ENCODE measurements around the gene MATN3.
A peak's percentile ranks its signal among the peaks of the same experiment; 100 is the strongest.

Gene MATN3

GRCh38 chr2:20001361-20001863 lies 11.1 kb downstream of the MATN3 start:
- DNase-seq (ENCODE audit: low spot score), result no peak

DNA sequence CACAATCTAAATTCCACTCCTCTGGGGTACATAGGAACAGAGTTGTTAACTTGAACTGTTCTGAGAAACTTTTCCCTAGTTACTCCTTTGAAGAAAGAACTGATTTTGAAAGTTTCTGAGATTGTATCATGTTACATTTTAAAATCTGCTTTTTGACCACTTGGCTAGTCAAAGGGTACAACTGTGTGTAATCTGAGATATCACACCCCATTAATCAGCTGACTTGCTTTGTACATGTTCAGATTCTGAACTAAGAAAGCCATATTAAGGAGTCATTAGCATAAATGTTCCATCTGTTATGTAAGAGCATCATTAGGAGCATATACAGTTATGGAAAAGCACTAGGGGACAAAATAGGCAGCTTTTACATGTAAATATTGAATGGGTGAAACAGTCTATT lies 18.7 kb downstream of the MATN3 start:
- DNase-seq (ENCODE audit: low spot score), result no peak

GRCh38 chr2:19991895-19992294 lies 20.6 kb downstream of the MATN3 start:
- DNase-seq (ENCODE audit: low spot score), result no peak

DNA sequence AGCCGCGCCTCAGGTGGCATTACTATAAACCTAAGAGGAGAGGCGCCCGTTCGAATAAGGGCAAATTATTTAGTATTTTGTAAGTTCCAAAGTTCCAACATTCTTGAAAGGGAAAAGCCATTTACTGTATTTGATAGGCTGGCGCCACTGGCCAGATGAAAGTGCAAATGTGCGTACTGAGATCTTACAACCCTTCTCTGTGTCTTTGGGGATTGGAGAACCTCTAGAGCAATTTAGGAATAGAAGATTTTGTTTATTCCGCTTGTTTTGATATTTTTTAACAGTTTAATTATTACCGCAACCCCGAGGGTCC lies 22.1 kb downstream of the MATN3 start:
- no peak for DNase-seq (ENCODE audit: low spot score)

DNA sequence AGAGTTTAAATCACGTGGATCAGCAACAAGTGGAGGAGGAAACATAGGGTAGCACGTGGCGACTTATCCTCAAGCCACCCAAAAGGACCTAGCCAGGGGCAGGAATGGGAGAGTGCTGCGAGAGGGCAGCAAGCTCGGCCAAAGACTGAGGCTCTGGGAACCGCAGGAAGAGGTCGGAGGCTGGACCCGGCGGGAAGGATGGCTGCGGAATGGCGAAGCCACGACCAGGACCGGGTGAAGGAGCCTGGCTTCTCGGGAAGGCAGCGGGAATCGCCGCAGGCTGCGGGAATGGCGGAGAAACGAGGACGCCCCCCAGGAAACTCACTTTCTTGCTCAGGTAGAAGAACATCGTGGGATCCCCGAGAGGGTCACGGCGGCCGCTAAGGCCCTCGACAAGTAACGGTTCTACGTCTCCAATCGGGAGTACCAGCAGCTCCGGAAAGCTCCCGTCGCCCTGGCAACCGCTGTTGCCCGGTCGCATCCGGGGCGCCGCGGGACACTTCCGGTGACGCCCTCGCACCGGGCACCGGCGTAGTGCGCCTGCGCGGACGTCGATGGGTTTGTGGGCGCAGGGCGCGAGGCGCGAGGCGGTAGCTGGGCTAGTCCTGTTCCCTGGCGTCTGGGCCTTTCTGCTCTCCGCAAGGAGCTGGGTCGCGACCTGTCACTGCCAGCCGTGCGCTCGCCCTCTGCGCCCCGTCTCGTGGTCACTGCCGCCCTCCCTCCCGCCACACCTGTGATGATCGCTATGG lies 22.6 kb downstream of the MATN3 start, which contains the start of gene WDR35:
Gene WDR35, minus strand, starts transcription at position 439 of the 749 bp plus-strand sequence. Its CDS starts 90 bp downstream, at position 349.
- peak; percentile 94 for DNase-seq (ENCODE audit: low spot score)

DNA sequence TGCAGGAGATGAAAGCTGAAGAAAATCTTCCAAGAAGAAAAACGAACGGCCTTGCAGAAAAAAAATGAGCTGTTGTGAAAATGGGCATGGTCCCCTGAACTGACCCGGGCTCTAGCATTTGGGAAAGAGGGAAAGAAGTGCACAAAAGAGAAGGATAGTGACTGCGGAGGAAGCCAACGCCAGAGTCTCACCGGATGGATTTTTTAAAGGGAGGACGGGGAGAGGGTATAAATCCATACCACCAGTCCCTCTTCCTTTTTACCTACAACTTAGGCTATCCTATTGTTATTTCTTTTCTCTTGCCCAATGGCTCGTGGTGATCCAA lies 23.2 kb downstream of the MATN3 start:
- no peak for DNase-seq (ENCODE audit: low spot score)

DNA sequence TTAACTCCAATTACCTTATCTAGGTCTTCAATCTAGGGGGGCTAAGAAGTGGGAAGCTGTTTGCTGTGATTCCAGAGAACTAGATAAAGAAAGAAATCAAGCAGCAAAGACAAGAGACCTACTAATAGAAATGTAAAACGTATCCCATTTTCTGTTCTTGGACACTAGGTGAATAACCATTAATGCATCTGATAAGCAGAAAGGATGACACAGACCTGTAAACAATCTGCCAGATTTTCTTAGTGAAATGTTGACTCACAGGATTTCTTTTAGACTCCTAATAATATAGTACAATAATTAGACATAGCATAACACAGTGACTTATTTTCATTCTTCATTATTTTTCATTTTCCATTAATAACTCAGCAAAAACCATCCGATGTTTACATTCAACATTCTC lies 23.9 kb downstream of the MATN3 start:
- no peak for DNase-seq (ENCODE audit: low spot score)

DNA sequence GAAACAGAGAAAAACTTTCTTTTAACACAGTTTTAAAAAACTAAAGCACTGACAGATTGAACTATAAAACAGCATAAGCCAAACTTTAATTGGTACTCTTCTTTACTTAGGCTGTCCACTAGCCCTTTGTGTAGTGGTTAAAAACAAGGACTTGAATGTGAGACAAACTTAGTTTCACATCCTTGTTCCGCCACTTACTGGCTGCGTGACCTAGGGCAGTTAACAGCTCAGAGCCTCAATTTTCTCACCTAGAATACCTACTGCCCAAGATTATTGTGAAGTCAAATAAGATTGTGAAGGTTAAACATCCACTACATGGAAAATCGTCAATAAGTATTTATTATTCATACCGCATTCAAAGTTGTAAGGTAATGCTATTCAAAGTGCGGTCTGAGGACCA lies 24.5 kb downstream of the MATN3 start:
- no peak for DNase-seq (ENCODE audit: low spot score)

DNA sequence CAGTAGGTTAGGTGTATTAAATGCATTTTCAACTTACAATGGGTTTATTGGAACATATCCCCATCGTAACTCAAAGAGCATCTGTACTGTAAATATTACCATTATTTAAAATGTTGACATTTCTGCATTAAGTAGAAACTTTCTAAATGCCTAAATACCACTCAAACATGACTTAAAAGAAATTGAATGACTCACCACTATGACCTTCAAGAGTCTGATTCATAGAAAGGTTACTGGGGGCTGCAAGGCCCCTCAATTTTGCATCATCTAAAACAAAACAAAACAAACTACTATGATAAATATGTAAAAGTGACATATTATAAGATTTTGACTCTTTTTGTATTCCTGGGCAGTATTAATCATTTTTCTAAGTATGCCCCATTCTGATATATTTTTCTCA lies 30.2 kb downstream of the MATN3 start:
- no peak for DNase-seq (ENCODE audit: low spot score)

DNA sequence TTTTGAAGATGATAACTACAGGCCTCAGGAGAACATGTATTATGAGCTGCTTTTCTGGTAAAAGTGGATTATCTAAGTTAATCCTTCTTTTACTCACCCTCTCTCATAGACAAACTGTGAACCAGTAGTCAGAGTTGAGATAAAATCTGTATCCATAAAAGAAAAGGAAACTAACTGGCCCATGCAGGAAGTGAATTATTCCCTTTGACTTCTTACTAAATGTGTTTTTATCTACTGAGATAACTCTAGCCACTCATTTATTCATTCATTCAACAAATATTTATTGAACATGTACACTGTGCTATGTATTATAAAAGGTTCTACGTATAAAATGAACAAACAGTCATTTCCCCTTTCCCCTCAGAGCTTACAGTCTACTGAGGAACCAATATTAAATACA lies 32.5 kb downstream of the MATN3 start:
- no peak for DNase-seq (ENCODE audit: low spot score)

DNA sequence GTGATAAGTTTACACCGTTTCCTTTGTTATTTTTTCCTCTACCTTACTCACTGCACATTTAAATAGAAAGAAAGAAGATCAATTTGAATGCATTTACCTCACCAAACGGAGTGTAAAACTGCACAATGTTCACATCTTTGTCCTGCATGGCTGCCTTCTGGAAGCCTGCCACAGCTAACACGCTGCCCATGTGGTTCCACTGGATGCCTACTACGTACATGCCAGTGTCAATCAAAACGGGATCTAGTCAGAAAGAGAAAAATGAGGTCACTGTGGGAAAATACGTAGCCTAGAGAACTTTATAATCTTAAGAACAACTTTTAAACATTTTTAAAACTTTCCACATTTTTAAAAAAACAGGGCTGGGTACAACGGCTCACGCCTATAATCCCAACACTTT lies 39.0 kb downstream of the MATN3 start:
- DNase-seq (ENCODE audit: low spot score), result no peak

DNA sequence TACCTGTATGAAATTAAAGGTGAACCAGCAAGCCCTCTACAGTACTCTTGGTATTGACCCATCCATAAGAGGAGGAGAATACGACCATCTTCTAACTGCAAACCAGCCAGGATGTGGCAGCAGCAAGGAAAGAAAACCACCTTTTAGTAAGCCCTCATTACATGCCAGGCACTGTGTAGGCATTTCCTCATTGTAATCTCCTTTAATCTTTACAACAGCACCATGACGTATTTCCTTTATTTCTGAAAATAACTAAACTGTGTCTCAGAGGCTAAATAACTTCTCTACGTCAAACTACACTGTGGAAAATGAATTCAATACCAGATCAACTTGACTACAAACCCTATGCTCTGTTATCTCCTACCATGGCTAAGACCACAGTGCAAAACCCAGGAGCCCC lies 40.8 kb downstream of the MATN3 start:
- no peak for DNase-seq (ENCODE audit: low spot score)

DNA sequence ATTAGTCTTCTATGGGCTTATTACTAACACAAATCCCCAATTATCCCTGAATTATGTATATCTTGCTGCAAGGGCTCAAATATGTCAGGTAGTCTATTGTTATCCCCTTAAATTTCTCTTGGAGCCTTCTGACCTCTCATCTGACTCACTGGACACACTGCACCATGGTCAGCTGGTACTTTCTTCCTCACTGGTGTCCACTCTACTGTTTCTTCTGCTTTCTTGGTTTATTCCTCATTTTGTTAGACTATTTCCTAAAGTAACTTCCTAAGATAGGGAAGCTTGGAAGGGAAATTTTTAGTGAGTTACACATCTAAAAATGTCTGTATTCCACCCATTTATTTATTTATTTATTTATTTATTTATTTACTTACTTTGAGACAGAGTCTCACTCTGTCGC lies 49.1 kb downstream of the MATN3 start:
- DNase-seq (ENCODE audit: low spot score), result no peak

GRCh38 chr2:19955544-19956422 lies 56.7 kb downstream of the MATN3 start:
- DNase-seq (ENCODE audit: low spot score), result peak; percentile 67

DNA sequence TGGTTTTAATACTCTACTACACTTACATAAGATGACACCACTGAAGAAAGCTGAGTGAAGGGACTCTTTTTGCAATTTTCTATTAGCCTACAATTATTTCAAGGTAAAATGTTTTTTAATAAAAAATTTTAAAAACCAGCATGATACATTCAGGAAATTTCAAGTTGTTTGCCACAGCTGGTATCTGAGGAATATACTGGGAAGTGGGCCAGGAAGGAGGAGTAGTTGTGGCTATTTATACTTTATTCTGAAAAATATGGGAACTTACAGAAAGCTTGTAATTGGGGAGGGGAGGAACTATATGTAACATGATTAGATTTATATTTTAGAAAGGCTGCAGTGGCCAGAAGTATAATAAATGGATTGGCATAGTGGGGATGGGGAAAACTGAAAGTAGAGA lies 63.4 kb downstream of the MATN3 start:
- DNase-seq (ENCODE audit: low spot score), result no peak

GRCh38 chr2:19947184-19947940 lies 65.1 kb downstream of the MATN3 start:
- no peak for DNase-seq (ENCODE audit: low spot score)

- no peak for DNase-seq (ENCODE audit: low spot score)
Measured at GRCh38 chr2:19944205-19944845, 68.1 kb downstream of the MATN3 start.

DNA sequence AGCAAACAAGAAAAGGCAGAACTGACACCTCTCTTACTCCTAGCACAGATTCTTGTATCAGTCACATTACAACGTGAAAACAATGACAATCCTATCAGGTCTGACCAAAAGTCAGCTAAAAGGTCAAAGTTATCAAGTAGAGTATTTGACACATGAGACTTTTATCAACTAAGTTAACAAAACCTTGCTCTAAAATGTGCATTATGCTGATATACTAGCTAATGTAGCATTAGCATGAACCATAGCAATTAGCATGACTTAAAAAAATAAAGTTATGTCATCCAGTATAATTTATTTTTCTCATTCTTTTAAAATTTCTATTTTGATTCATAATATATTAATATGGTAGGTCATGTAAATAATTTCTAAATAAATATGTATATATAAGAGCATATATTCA lies 69.3 kb downstream of the MATN3 start:
- DNase-seq (ENCODE audit: low spot score), result no peak

DNA sequence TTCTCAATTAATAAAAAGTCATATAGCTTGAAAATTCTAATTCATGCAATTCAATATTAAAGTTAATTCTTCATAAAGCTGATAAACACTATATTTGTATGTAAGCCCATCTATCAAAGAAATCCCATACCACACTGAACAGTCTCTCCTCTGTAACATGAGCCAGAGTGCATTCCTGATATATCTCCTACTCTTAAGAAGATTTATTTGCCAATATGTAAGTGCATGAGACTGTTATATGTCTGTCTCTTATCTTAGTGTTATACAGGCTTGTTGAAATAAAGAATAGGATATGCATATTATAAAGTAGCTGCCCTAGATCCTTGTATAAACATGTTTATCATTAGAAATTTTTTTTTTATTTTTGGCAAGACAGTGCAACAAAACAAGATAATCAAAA lies 70.3 kb downstream of the MATN3 start:
- no peak for DNase-seq (ENCODE audit: low spot score)
